Breast epithelium (tissue), 3 donors: ENCODE measurements around the gene UBE2Q2.

Experiments used
- POLR2A ChIP-seq: fragments of 450-650 bp; IDR thresholded peaks from one replicate; pipeline ENCODE4 v1.6.1; 2016; ENCODE audit warnings: antibody characterized with exemption, mild to moderate bottlenecking, moderate library complexity
- TF ChIP-seq, protein P1 (sequence below), 3 donors: fragments of 450-650 bp; IDR thresholded peaks; one replicate each; pipeline ENCODE4 v1.5.1; 2016 to 2017; ENCODE audit warnings: antibody characterized with exemption in 3 of 3, mild to moderate bottlenecking in 3 of 3, moderate library complexity in 3 of 3

GRCh38 chr15:75884041-75884440, 40.8 kb downstream of the UBE2Q2 start:
- TF ChIP-seq, protein P1, sequence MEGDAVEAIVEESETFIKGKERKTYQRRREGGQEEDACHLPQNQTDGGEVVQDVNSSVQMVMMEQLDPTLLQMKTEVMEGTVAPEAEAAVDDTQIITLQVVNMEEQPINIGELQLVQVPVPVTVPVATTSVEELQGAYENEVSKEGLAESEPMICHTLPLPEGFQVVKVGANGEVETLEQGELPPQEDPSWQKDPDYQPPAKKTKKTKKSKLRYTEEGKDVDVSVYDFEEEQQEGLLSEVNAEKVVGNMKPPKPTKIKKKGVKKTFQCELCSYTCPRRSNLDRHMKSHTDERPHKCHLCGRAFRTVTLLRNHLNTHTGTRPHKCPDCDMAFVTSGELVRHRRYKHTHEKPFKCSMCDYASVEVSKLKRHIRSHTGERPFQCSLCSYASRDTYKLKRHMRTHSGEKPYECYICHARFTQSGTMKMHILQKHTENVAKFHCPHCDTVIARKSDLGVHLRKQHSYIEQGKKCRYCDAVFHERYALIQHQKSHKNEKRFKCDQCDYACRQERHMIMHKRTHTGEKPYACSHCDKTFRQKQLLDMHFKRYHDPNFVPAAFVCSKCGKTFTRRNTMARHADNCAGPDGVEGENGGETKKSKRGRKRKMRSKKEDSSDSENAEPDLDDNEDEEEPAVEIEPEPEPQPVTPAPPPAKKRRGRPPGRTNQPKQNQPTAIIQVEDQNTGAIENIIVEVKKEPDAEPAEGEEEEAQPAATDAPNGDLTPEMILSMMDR (IDR thresholded peaks at IDR 0.05) = no peak
- TF ChIP-seq POLR2A = no peak
